ENCODE measurements around the gene KDM5B. TPM values are rescaled to one million over a fixed set of nuclear protein-coding genes. Genes with fewer than 3 reads are reported as not detected.

The KDM5B gene
- total RNA-seq, 1 donor: 138 TPM

- DNase-seq (ENCODE audit: low read depth): no peak
- TF ChIP-seq, protein P1, sequence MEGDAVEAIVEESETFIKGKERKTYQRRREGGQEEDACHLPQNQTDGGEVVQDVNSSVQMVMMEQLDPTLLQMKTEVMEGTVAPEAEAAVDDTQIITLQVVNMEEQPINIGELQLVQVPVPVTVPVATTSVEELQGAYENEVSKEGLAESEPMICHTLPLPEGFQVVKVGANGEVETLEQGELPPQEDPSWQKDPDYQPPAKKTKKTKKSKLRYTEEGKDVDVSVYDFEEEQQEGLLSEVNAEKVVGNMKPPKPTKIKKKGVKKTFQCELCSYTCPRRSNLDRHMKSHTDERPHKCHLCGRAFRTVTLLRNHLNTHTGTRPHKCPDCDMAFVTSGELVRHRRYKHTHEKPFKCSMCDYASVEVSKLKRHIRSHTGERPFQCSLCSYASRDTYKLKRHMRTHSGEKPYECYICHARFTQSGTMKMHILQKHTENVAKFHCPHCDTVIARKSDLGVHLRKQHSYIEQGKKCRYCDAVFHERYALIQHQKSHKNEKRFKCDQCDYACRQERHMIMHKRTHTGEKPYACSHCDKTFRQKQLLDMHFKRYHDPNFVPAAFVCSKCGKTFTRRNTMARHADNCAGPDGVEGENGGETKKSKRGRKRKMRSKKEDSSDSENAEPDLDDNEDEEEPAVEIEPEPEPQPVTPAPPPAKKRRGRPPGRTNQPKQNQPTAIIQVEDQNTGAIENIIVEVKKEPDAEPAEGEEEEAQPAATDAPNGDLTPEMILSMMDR (IDR thresholded peaks at IDR 0.05; ENCODE audit: insufficient read depth, low read depth, low read length): no peak
These were observed 39.9 kb upstream of the KDM5B start for GRCh38 chr1:202848191-202848542.

GRCh38 chr1:202844935-202845334, 36.7 kb upstream of the KDM5B start:
- TF ChIP-seq, protein P1 (IDR thresholded peaks at IDR 0.05; ENCODE audit: insufficient read depth, low read depth, low read length): no peak
- DNase-seq (ENCODE audit: low read depth): peak; percentile 8
- no peak overlapping the region for H3K4me3 ChIP-seq (ENCODE audit: low read depth, low read length)

More at GRCh38 chr1:202848191-202848542, 39.9 kb upstream of the KDM5B start:
- no peak overlapping the region for H3K4me3 ChIP-seq (ENCODE audit: low read depth, low read length)

DNA sequence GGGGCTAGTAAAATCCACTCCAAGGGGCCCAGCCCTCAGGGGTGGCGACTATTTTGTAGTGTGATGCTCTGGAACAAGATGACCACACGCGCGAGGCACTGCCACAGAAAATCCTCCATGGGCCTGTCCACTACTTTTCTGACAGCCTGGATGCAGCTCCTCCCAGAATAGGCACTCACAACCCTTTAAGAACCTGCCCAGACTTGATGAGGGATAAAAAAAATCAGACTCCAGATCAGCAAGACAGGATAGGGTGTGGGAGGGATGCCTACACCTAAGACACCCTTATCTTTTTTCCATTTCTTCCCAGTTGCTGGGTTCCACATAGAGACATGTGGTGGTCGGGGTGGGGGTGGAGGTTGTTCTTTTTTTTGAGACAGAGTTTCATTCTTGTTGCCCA, 36.0 kb upstream of the KDM5B start:
- H3K4me3 ChIP-seq (ENCODE audit: low read depth, low read length): no peak overlapping the region
- DNase-seq (ENCODE audit: low read depth): no peak
- TF ChIP-seq, protein P1 (IDR thresholded peaks at IDR 0.05; ENCODE audit: insufficient read depth, low read depth, low read length): no peak

DNA sequence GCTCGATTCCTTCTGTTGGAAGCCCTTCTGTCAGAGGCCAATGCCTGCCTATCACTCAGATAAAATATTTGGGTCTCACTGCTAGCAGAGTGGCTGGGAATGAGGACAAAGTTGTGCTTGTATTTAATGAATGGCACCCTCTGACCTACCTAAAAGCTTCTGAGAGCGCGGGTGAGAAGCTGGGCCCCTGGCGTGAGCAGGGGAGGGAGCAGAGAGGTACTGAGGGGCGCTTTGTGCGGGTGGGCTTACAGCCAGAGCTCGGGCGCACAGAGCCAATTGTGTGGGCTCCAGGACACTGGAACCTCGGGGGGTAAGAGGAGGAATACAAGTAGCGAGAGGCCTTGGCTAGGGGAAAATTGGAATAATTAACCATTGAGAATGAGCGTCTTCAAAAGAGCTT, 34.9 kb upstream of the KDM5B start:
- H3K4me3 ChIP-seq (ENCODE audit: low read depth, low read length): no peak overlapping the region
- TF ChIP-seq, protein P1 (IDR thresholded peaks at IDR 0.05; ENCODE audit: insufficient read depth, low read depth, low read length): no peak
- DNase-seq (ENCODE audit: low read depth): no peak

DNA sequence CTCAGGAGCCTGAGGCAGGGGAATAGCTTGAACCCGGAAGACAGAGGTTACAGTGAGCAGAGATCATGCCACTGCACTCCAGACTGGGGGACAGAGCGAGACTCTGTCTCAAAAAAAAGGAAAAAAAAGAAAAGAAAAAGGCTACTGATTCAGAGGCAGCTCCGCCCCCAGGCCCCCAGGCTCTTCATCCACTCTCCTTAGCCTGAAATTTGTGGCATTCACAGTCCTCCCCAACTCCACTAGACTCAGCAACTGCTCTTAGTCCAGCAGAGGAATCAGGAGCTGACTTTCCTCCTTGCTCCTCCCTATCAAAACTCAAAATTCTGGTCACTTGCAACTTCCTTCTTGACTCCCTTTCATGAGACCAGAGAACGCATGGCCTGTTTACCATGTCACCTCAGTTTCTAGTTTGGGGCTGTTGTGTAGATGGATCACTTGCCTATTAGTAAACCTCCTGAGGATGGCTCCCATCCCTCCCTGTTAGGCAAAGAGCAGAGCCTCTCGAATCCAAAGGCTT, 29.6 kb upstream of the KDM5B start:
- TF ChIP-seq, protein P1 (IDR thresholded peaks at IDR 0.05; ENCODE audit: insufficient read depth, low read depth, low read length): no peak
- no peak overlapping the region for H3K4me3 ChIP-seq (ENCODE audit: low read depth, low read length)
- no peak for DNase-seq (ENCODE audit: low read depth)

DNA sequence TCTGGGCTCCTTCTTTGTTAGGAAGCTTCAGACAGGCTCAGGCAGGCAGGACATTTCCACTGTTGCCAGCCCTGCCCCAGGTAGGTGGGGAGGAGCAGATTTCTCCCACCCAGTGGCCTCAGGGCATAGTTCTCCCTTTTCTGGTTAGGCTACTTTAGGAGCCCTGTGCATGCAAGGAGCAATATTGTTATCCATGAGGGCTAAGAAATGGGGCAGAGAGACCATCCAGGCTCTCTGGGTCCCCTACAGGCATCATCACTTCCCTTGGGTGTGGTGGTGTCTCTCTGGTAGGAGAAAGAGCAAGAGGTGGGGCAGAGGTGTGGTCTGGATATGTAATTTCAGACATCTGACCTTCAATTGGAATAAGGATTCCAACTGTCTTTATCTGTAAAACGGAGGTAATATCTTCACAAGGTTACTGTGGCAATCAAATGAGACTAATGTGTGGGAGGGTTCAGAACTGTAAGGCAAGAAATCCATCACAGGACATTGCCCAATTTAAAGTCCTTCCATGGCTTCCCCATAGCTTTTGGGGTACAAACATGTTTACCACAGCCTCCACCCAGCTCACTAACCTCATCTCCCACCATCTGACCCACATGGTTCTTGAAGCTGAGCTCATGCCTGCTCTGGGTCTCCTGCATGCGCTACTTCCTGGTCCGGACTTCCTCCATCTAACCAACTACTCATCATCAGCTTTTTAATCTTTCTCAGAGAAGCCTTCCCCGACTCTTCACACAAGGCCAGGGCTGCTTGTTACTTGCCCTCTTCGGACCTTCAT, 28.6 kb upstream of the KDM5B start:
- no peak for DNase-seq (ENCODE audit: low read depth)
- no peak overlapping the region for H3K4me3 ChIP-seq (ENCODE audit: low read depth, low read length)
- TF ChIP-seq, protein P1 (IDR thresholded peaks at IDR 0.05; ENCODE audit: insufficient read depth, low read depth, low read length): no peak
